Stimulated activated CD4-positive, alpha-beta T cell treated with anti-CD3 and anti-CD28 coated beads, Interleukin-4, amount 100 ng/mL, for 48 hours (primary cell): ENCODE measurements around the gene C2.

Experiments used
- DNase-seq, 2 donors: peaks; one replicate each; pipeline ENCODE4 v3.0.0-alpha.2; 2020; ENCODE audit warnings: low read depth in 2 of 2

The C2 gene

DNA sequence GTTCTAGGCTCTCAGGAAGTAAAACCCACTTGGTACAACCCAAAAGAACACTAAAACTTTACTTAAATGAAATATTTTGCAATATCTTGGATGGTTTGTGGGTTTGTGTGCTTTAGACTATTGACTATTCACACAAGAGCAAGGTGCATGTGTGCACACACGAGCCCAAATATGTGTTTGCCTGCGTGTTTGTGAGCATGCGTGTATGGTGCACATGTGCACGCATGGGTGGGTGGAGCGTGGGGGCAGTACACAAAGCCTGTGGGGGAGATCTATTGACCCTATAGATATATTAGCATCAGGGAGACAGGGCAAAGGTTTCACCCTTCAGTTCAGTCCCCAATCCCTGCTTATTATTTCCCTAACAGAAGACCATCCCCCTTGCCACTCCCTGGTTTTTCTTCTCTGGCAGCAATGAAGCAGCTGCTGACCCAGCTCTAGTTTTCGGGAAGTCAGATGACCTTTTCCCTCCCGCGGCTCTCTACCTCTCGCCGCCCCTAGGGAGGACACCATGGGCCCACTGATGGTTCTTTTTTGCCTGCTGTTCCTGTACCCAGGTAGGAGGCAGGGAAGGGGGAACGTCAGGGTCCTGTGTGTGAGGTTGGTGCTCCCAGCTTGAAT lies at the start of gene C2:
Gene C2, plus strand, starts transcription at position 476 of the 621 bp plus-strand sequence. Its CDS starts 36 bp downstream, at position 512.
- DNase-seq, result no peak

DNA sequence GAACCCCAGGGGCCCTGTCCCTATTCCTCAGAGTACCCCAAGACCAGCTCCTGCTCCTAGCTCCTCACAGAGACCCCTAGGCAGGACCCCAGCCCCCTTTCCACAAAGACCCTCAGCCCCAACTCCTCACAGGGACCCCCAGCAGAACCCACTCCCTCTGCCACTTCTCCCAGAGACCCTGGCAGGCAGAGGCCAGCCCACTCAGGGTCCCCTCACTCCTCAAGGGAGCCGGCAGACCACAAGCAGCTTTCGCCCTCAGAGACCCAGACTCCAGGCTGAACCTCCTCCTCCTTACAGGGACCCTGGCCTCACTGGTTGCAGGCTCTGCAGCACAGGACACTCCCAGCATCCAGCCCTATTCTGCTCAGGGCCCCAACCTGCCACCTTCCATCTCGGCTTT lies 49.3 kb upstream of the C2 start:
- DNase-seq, result no peak

DNA sequence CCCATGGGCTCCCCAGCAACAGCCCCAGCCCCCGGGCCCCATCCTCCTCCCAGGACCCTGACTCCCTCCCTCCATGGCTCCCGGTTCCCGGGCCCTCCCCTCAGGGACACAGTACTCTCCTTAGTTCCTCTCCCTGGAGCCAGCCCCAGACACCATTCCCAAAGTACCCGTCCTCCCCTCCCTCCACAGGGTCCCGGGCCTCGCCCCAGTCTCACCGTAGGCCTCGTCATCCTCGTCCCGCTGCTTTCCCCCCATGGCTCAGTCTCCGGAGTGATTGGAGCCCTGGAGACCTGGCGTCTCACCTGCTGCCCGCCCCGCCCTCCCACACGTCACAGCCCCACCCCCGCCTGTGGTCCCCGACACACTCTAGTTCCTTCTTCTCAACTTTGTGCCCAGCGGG lies 48.8 kb upstream of the C2 start, which contains the start of gene SLC44A4:
Gene SLC44A4, minus strand, starts transcription at position 272 of the 400 bp plus-strand sequence. Its CDS starts 17 bp downstream, at position 255.
- no peak for DNase-seq

DNA sequence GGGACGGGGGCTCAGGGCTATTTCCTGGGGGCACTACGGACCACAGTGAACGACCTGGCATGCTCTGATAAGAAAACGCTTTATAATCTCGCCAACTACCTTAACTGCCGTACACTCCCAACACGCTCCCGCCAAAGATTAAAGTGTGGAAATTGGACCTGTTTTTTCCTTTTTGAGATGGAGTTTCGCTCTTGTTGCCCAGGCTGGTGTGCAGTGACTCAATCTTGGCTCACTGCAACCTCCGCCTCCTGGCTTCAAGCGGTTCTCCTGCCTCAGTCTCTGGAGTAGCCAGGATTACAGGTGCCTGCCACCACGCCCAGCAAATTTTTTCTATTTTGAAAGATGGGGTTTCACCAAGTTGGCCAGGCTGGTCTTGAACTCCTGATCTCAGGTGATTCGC lies 48.4 kb upstream of the C2 start:
- DNase-seq, result no peak

DNA sequence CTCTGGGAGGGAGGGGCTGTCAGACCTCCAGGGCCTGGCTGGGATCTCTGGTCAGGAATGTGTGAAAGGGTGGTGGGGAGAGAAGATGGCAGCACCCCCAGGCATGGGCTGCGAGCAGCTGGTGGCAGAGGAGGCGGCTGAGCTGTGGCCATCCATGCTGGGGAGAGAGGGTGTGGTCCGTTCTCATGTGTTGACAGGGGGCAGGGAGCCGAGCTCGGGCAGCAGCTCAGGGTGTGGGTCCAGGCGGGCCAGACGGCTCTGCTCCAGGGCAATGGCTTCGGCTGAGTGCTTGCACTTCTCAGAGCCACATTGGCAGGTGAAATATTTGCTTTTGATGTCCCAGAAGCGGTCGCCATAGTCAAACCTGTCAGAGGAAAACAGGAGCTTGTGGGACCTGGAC lies 47.6 kb upstream of the C2 start:
- DNase-seq, result no peak

DNA sequence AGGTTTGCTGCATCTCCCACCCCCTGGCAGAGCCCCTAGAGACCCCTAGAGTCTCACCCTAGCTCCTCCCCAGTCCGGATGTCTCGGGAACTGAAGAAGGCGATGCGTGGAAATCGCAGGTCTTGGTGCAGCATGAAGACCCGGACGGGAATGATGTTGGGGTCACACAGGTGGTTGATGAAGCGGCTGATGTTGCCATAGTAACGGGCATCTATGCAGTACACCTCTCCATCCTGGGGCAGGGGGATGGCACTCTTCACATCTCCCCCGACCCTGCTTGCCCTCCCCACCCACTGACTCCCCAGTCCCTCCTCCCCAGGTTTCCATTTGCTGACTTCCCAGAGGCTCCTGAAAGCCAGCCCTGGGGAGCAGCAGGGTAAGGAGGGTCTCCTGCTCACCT lies 46.9 kb upstream of the C2 start:
- no peak for DNase-seq

DNA sequence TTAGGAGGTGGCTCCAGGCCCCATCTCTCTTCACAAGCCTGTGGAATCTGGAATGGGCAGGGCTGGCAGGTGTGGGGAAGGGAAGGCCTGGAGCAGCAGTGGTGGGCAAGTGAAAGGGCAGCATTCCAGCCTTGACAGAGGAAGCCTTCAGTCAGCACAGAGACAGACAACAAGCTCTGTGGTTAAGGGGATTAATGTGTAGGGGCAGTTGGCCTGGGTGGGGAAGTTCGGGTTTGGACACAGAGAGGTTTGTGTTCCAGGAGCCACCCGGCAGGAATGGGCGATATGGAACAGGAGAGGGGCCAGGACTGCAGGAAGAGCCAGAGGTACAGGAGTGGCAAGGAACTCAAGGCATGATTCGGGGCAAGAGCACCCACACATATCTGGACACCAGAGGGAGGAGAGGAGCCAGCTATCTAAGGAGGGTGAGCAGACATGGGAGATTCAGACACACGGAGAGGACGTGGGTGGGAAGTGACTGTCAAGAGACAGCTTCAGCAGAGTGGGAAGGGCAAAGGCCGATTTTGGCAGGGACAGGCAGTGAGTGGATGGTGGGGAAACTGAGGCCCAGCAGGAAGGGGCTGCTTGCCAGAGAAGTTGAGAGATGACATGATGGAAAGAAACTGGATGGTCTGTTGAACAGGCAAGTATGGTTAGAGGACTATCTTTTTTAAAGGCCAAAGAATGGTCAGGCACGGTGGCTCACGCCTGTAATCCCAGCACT lies 46.2 kb upstream of the C2 start:
- no peak for DNase-seq

DNA sequence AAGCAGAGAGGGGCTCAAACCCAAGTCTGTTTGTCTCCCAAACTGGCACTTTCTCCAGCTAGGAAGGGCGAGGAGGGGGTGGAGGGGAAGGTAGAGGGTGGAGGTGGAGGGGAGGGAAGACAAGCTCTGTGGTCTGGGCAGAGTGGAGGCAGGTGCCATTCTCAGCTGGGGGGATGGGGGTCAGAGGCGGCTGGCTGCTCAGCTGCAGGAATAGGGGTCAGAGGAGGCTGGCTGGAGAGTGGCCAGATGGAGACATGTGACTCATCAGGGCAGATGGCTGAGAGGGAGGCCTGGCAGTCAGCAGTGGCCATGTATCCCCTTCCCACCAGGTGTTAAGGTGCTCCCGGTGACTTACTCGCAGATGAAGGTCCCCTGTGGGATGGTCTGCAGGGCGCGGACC lies 45.2 kb upstream of the C2 start:
- DNase-seq, result no peak

DNA sequence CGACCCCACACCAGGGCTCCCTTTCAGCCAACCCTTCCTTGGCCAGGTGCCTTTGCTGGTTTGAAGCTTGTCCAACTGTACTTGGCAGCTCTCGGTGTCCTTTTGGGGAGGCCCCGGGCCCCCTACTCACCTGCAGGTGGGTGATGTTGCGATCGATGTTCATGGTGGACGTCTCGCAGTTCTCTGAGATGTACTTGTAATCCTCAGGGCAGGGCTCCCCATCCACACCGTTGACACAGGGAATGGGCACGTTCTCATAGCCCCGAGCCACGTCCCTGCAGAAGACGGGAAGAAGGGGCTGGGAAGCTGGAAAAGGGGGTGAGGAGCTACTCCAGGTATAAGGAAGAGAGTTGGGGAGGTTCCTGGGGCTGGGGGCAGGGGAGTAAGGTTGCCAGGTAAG lies 43.8 kb upstream of the C2 start:
- no peak for DNase-seq

DNA sequence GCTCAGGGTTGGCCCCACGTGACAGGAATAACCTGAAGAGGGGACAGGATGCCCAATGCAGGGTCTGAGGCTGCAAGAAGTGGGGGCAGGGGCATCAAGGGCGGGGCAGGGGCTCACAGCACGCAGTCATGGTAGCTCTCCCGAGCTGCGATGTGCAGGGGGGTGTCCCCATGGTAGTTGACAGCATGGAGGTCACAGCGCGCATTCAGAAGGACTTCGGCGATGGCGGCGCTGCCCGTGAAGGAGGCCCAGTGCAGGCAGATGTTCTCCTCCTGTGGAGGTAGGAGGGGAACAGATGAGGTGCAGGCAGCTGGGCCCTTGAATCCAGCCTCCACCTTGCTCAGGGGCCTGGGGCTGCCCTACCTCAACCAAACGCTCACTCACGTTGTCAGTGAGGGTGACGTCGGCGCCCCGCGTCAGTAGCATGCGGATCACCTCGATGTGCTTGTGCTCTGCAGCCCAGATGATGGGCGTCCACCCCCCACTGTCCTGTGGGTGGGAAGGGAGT lies 42.9 kb upstream of the C2 start:
- DNase-seq, result no peak

DNA sequence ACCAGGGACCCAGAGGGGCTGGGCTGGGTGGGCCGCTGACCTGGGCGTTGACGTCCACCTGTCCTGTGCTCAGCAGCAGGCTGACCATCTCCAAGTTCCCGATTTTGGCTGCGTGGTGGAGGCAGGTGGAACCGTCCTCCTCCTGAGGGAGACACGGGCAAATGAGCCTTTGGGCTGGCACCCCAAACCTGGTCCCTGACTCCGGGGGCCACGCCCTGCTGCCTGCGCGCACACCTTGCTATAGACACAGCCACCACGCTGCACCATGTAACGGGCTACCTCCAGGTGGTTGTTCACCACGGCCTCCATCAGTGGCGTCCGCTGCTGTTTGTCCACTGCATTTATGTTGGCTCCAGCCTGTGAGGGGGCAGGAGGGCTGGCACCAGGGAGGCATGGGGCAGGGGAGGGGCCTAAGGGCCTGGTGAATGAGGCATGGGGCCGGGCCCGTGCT lies 41.0 kb upstream of the C2 start:
- DNase-seq, result no peak

DNA sequence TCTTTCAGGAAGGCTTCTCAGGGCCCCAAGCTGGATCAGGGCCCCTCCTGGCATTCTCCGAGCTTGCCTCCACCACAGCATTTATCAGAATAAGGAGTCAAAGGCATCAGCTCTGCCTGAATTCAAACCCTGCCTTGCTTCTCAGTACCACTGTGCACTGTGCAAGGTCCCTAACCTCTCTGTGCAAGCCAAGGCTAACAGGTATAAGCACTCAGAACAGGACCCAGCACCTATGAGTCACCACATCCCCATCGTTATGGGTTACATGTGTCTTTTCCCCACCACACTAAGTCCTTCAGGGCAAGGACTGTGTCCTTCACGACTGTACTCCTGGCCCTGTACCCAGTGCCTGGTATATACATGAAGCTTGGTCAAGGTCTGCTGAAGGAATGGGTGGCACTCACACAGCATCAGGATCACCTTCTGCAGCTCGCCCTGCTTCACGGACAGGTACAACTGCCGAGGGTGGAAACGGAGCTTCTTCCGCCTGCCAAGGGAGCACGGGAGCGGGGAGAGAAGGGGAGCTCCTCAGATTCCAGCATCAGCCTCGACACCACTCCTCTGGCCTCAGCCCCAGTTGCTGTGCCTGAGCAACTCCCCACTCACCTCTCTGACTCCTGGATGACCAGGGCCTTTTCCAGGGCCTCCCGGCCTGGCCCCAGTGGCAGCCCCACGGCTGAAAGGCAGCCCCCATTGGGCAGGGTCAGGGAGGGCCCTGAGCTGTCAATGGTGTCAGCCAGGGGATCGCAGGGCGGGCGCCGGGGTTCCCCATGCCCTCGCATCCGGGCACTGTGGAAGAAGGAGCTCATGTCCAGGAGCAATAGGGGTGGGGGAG lies 40.1 kb upstream of the C2 start:
- DNase-seq, result no peak

DNA sequence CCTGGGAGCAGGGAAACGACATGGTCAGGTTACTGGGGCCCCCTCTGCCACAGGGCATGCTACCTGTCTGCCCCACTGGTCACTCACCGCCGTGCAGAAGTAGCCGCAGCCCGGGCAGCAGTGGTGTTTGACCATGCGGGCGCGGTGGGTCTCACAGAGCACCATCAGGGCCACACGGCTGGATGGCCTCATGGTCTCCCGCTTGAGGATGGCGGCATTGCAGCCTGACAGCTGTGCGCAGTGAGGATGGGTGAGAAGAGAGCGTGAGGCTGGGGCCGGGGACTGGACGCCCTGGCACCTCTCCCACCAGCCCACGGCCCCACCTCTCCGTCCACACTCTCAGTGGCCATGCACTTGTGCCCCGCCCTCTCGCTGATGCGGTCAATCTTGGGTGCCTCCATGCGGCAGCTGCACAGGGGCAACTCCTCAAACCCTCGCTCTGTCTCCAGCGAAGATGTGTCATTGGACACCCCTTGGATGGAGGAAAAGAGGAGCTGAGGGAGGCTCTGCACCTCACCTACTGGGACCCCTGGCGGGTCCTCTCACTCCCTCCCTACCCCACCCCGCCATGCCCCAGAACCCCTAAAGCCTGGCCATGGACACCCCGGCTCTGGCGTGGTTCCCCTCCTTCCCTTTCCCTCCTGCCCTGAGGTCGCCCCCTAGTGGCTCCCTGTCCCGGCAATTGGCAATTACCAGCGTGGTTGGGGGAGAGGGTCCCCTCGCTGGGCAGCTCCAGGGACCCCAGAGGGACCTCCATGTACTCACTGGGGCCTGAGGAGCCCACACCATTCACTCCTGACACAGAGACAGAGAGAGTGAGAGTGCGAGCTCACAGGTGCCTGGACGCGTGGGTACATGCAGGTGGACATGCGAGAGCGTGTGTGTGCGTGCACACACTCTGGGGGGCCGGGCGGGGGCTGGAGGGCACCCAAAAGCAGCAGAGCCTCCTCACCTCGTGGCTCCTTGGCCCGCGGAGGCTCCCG lies 39.0 kb upstream of the C2 start:
- peak; percentile 48 to 65 for DNase-seq

DNA sequence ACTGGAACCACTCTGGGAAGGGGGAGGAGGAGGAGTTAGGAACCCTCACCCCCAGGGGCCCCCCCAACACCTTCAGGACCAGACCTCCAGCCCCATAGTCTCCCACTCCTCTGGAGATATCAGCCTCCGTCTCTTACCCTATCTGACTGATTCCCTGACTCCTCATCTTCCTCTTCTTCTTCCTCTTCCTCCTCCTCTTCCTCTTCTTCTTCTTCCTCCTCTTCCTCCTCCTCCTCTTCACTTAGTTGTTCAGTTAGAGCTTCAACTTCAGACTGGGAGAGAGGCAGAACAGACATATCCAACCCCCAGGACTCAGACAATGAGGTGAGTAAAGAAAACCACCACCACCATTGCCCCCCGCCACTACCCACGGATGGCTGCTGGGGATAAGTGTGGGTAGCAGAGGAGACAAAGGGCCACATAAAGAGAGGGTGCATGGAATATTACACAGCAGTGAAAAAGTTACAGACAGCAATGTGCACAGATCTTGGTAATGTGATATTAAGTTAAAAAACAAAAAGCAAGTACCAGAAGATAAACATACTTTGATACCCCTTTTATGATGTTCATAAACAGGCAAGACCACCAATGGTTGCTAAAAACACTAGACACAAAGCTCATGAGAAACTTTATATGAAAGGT lies 38.1 kb upstream of the C2 start:
- no peak for DNase-seq

DNA sequence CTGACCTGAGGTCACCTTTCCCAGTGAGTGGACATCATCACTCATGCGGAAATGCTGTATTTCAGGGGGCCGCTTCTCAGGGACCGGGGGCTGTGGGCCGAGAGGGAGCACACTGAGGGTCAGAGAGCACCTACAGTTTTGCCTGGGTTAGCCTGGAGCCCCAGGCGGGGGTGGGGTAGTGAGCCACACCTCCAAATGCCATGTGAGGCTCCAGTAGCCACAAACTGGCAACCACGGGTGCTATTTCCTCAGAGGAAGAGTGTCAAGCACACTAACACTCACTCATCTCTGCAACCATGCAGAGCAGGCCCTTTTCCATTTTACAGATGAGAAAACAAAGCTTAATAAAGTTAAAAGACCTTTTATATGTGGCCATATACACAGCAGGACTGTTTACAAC lies 34.7 kb upstream of the C2 start:
- no peak for DNase-seq

DNA sequence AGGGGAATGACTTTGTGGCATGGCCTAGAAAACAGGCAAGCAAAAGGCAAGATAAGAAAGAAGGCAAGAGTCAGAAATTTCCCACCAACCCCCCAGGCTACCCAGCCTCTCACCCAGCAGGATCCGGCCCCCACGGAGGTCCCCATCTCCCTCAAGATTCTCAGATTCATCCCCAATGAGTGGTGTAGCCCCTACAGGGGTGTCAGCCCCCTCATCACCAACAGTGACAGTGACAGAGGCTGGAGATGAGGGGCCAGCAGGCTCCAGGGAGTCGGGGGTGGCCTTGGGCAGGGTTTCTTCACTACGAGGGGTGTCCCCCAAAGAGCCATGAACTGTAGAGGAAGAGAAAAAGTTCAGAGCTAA lies 31.0 kb upstream of the C2 start:
- DNase-seq, result no peak

DNA sequence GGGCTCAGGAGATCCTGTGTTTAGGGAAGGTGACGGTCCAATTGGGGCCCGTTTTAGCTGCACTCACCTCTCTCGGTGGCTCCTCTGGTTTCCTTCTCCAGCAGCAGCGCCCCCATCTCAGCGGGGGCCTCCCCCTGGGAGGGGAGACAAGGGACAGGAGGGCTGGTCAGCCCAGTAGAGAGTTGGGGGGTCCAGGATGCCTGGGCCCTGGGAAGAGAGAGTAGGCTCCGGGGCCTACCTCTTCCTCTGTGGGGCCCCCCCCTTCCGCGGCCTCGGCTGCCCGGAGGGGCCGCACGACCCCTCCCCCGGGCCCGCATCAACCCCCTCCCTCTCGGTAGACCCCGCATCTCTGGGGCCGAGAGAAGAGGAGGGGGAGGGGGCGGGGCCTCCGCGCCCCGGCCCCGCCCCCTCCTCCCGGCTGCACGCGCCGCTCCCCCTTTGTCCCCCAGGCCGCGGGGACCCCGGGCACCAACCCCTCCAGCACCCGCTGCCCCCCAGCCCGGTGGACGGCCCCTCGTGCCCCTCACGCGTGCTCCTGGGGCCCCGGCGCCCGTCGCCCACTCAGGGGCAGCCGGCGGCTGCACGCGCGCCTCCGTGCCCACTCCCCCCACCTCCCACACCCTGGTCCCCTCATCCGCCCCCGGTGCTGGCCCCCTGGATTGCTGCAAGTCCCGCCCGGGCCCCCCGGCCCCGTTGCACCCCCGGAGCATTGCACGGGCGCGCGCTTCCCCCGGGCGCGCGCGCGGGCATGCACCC lies 30.5 kb upstream of the C2 start:
- DNase-seq, result no peak

DNA sequence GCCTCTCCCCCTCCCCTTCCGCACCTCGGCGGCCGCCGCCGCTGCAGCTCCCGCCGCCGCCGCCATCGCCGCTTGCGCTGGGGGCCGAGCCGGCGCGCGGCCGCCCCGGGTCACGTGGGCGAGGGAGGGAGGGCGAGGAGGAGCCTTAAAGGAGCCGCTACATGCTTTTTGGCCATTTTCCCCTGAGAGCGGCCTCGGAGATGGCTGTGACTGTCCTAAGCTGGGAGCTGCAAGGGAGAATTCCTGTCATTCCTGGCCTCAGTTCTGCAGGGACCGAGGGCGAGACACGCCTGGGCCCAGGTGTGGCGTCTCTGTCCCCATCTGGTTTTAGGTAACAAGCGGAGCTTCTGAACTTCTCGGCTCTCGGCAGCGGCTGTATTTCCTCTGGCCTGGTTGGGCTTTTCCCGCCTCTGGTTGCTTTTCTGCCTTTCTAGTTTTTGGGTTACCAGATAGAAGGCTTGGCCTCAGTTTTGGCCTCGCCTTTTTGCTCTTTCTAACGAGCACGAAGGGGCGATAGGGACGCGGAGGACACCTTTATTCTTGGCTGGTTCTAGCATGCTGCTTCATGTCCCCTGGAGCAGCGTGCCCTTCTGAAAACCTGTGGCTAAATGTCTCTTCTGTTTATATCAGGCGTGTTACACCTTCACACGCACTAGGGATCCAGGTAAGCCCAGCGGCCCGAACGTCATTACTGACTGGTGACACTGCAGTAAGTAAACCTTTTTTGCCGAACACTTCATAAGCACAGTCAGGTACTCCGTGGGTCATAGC lies 29.7 kb upstream of the C2 start, which contains the start of gene EHMT2:
Gene EHMT2, minus strand, starts transcription at position 87 of the 771 bp plus-strand sequence. Its CDS starts 21 bp downstream, at position 66.
- peak; percentile 79 to 86 for DNase-seq

DNA sequence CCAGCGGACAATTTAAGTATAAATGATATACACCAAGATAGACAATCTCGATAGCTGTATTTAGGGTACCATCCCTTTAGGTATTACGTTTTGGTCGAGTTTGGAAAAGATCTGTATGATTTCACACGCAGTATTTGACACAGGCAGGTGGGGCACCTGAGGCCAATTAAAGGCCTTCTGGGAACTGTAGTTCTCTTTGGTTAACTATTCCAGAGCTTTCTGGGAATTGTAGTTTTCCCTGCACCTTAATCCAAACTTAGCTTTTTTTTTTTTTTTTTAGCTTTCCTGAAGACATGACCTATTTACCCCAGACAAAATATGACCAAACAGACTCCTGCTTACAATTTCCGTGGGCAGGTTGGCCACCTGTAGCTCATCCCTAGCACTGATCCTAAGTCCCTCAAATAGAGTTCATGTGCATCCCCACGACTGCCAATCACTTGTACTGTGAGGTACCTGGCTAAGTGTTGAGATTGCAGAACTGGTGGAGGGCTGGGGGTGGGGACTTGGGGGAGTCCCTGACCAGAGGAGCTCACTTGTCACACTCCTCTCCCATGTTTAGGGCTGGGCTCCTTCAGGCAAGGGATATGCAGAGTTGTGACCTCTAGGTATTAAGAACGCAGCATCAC lies 29.0 kb upstream of the C2 start:
- no peak for DNase-seq
